GM19025 (cell line): ENCODE data around the gene THAP2.
"Not testable (repeated sequence)": the region's sequence is repeated elsewhere in the genome, so short reads cannot be mapped to it uniquely, and the experiment has no call there.

Source experiments
- ATAC-seq: cut with Tn5 transposase; IDR thresholded peaks from one replicate; pipeline ENCODE4 v1.9.1; 2021; ENCODE audit warnings: mild to moderate bottlenecking, low read depth, moderate library complexity; ENCODE audit not compliant: unreplicated experiment

Gene THAP2

GRCh38 chr12:71695782-71696181 is 31.7 kb downstream of the THAP2 start:
- no peak for ATAC-seq

- ATAC-seq = not testable (repeated sequence)
Observed at GRCh38 chr12:71702181-71702580, 38.1 kb downstream of the THAP2 start.

- no peak for ATAC-seq
Observed at GRCh38 chr12:71702590-71702989, 38.5 kb downstream of the THAP2 start.

GRCh38 chr12:71703206-71703605 is 39.1 kb downstream of the THAP2 start:
- no peak for ATAC-seq

- ATAC-seq = no peak
Observed at GRCh38 chr12:71704920-71705319, 40.8 kb downstream of the THAP2 start.

GRCh38 chr12:71708658-71709057 is 44.6 kb downstream of the THAP2 start:
- ATAC-seq = no peak

- ATAC-seq = no peak
Observed at GRCh38 chr12:71710276-71711125, 46.4 kb downstream of the THAP2 start.

- ATAC-seq = no peak
Observed at GRCh38 chr12:71718611-71719010, 54.5 kb downstream of the THAP2 start.

GRCh38 chr12:71719647-71720370 is 55.7 kb downstream of the THAP2 start:
- no peak for ATAC-seq

GRCh38 chr12:71721783-71722505 is 57.8 kb downstream of the THAP2 start:
- no peak for ATAC-seq

GRCh38 chr12:71725011-71725410 is 60.9 kb downstream of the THAP2 start:
- ATAC-seq = no peak

GRCh38 chr12:71726548-71726947 is 62.4 kb downstream of the THAP2 start:
- ATAC-seq = no peak

- ATAC-seq = no peak
Observed at GRCh38 chr12:71727958-71728357, 63.9 kb downstream of the THAP2 start.
